OCI-LY3 (cell line): ENCODE data around the gene CLK2.

ENCODE experiments used
- H2AFZ ChIP-seq: fragments of 200-600, 300-600 bp; shearing (Covaris generic); 2 replicates; pipeline ENCODE4 v1.6.0; 2014; ENCODE audit warnings: antibody characterized with exemption, low read depth, low read length
- H3K27ac ChIP-seq: fragments of 200-600, 300-600 bp; sonication (generic); 2 replicates; pipeline ENCODE4 v1.5.1; 2014; ENCODE audit warnings: mild to moderate bottlenecking, low read length, moderate library complexity, mixed read lengths
- H3K27me3 ChIP-seq: fragments of 200-600, 300-600 bp; sonication (generic); 2 replicates; pipeline ENCODE4 v1.6.1; 2014; ENCODE audit warnings: low read depth, low read length, mixed read lengths
- H3K36me3 ChIP-seq: fragments of 200-600, 300-600 bp; sonication (generic); replicated peaks from 2 replicates; pipeline ENCODE3; 2014; ENCODE audit warnings: low read depth, low read length, mixed read lengths
- H3K4me1 ChIP-seq: fragments of 300-600, 200-600 bp; sonication (generic); 2 replicates; pipeline ENCODE4 v1.6.1; 2014; ENCODE audit warnings: low read length, mixed read lengths
- H3K4me2 ChIP-seq: fragments of 200-600, 300-600 bp; sonication (generic); 2 replicates; pipeline ENCODE4 v1.6.1; 2014; ENCODE audit warnings: low read length, mixed read lengths
- H3K4me3 ChIP-seq: fragments of 300-600, 200-600 bp; sonication (generic); 2 replicates; pipeline ENCODE4 v1.5.1; 2014; ENCODE audit warnings: antibody characterized with exemption, mild to moderate bottlenecking, low read length, moderate library complexity
- H3K79me2 ChIP-seq: fragments of 300-600, 200-600 bp; shearing (Covaris generic); 2 replicates; pipeline ENCODE4 v1.6.1; 2014; ENCODE audit warnings: mild to moderate bottlenecking, low read length, mixed read lengths
- H3K9ac ChIP-seq: fragments of 300-600, 200-600 bp; shearing (Covaris generic); 2 replicates; pipeline ENCODE4 v1.6.0; 2014; ENCODE audit warnings: mild to moderate bottlenecking, low read length, moderate library complexity
- H3K9me3 ChIP-seq: fragments of 200-600, 300-600 bp; shearing (Covaris generic); 2 replicates; pipeline ENCODE4 v1.6.1; 2014; ENCODE audit warnings: low read length, mixed read lengths; ENCODE audit not compliant: insufficient read depth
- H4K20me1 ChIP-seq: fragments of 200-600, 300-600 bp; sonication (generic); 2 replicates; pipeline ENCODE4 v1.6.1; 2016; ENCODE audit warnings: low read length, mixed read lengths; ENCODE audit not compliant: insufficient read depth
- CTCF ChIP-seq: fragments of 200-600, 300-600 bp; sonication (generic); IDR thresholded peaks from 2 replicates; pipeline ENCODE4 v1.5.1; 2014; ENCODE audit warnings: antibody characterized with exemption, low read length, low read depth
- EZH2phosphoT487 ChIP-seq: fragments of 200-600 bp; shearing (Covaris generic); IDR thresholded peaks from 2 replicates; pipeline ENCODE4 v1.6.1; 2018; ENCODE audit warnings: antibody characterized with exemption, mixed run types, low read depth

The CLK2 gene

GRCh38 chr1:155245163-155245524 lies 28.2 kb downstream of the CLK2 start:
- Histone ChIP-seq H3K36me3 (peaks cover 15% of the 10 kb centered on the region), H3K9ac (peak overlapping the region; percentile 71), H3K9me3 (no peaks in the 10 kb centered on the region), H3K4me2 (peak overlapping the region; percentile 78), H3K27me3 (no peaks in the 10 kb centered on the region), H2AFZ (peak overlapping the region; percentile 79), H3K79me2 (peaks cover 8% of the 10 kb centered on the region), H3K4me1 (peaks cover 27% of the 10 kb centered on the region), H3K4me3 (peak overlapping the region; percentile 79), H4K20me1 (no peaks in the 10 kb centered on the region), H3K27ac (peak overlapping the region; percentile 61)
- no peak for TF ChIP-seq EZH2phosphoT487
- TF ChIP-seq CTCF, result no peak

- peak overlapping the region; percentile 61 for H3K27ac ChIP-seq
- H3K36me3 ChIP-seq, result peaks cover 15% of the 10 kb centered on the region
- peaks cover 8% of the 10 kb centered on the region for H3K79me2 ChIP-seq
- no peaks in the 10 kb centered on the region for H3K9me3 ChIP-seq
- peak overlapping the region; percentile 78 for H3K4me2 ChIP-seq
- peaks cover 27% of the 10 kb centered on the region for H3K4me1 ChIP-seq
- H3K27me3 ChIP-seq, result no peaks in the 10 kb centered on the region
- H3K9ac ChIP-seq, result peak overlapping the region; percentile 71
- no peaks in the 10 kb centered on the region for H4K20me1 ChIP-seq
- TF ChIP-seq CTCF (peak; percentile 36), EZH2phosphoT487 (no peak)
- peak overlapping the region; percentile 79 for H3K4me3 ChIP-seq
- peak overlapping the region; percentile 79 for H2AFZ ChIP-seq
Measured at GRCh38 chr1:155244368-155245162, 28.7 kb downstream of the CLK2 start.

- Histone ChIP-seq H4K20me1 (no peaks in the 10 kb centered on the region), H3K9me3 (no peaks in the 10 kb centered on the region), H3K4me2 (peak overlapping the region; percentile 78), H2AFZ (no peak overlapping the region), H3K4me3 (peak overlapping the region; percentile 79), H3K27ac (no peak overlapping the region), H3K9ac (no peak overlapping the region), H3K36me3 (peaks cover 9% of the 10 kb centered on the region), H3K79me2 (peaks cover 8% of the 10 kb centered on the region), H3K4me1 (peaks cover 27% of the 10 kb centered on the region), H3K27me3 (no peaks in the 10 kb centered on the region)
- TF ChIP-seq EZH2phosphoT487 (no peak), CTCF (no peak)
Measured at GRCh38 chr1:155242805-155243358, 30.4 kb downstream of the CLK2 start.

GRCh38 chr1:155241841-155242264 lies 31.5 kb downstream of the CLK2 start:
- Histone ChIP-seq H3K4me2 (peak overlapping the region; percentile 63; the same call in 1 of the 2 replicates), H3K4me3 (no peak overlapping the region), H2AFZ (no peak overlapping the region), H3K27ac (no peak overlapping the region), H3K79me2 (peaks cover 8% of the 10 kb centered on the region), H3K36me3 (peaks cover 3% of the 10 kb centered on the region), H3K27me3 (no peaks in the 10 kb centered on the region), H3K9ac (no peak overlapping the region), H4K20me1 (no peaks in the 10 kb centered on the region), H3K4me1 (peaks cover 27% of the 10 kb centered on the region), H3K9me3 (no peaks in the 10 kb centered on the region)
- TF ChIP-seq EZH2phosphoT487 (no peak), CTCF (no peak)
